A673 (cell line): ENCODE data around the gene HMGN1. TPM values are rescaled to one million over a fixed set of nuclear protein-coding genes. Genes with fewer than 3 reads are reported as not detected.

Source experiments
- BruUV-seq: library from RNA; stranded (reverse); fragments of 400-500 nt; replicated peaks from 2 replicates; lab custom pipeline; 2021; lab: Mats Ljungman, UMichigan
- CTCF ChIA-PET: fragments of 300-600 bp; sonication (Branson Sonifier 250); formaldehyde crosslinking; loops from one replicate; lab custom pipeline; 2022; ENCODE audit warnings: antibody characterized with exemption; lab: Charles Lee
- POLR2A ChIA-PET: fragments of 300-600 bp; sonication (Branson Sonifier 250); formaldehyde crosslinking; loops from one replicate; lab custom pipeline; 2022; ENCODE audit warnings: antibody characterized with exemption; ENCODE audit not compliant: low non-redundant PET; lab: Charles Lee
- DNase-seq: peaks from one replicate; pipeline ENCODE4 v3.0.0-alpha.2; 2015; ENCODE audit warnings: low spot score
- H3K27ac ChIP-seq: fragments of 200-600 bp; sonication (generic); 2 replicates; pipeline ENCODE4 v1.5.1; 2016; ENCODE audit warnings: mixed run types, low read depth, mild to moderate bottlenecking, mixed read lengths, antibody characterized with exemption, low read length; ENCODE audit not compliant: poor library complexity, severe bottlenecking
- H3K27me3 ChIP-seq: fragments of 200-600 bp; sonication (generic); replicated peaks from 2 replicates; pipeline ENCODE4 v1.6.1; 2017; ENCODE audit warnings: mixed run types, low read depth, mild to moderate bottlenecking, mixed read lengths, antibody characterized with exemption, low read length; ENCODE audit not compliant: insufficient read depth, poor library complexity
- H3K36me3 ChIP-seq: fragments of 200-600 bp; sonication (generic); 2 replicates; pipeline ENCODE4 v1.6.1; 2016; ENCODE audit warnings: mixed run types, mild to moderate bottlenecking, mixed read lengths, antibody characterized with exemption, low read length; ENCODE audit not compliant: insufficient read depth, poor library complexity, severe bottlenecking
- H3K4me1 ChIP-seq: fragments of 200-600 bp; sonication (generic); 2 replicates; pipeline ENCODE4 v1.6.1; 2017; ENCODE audit warnings: mixed run types, mild to moderate bottlenecking, mixed read lengths, antibody characterized with exemption, low read length; ENCODE audit not compliant: insufficient read depth, poor library complexity, severe bottlenecking
- H3K4me3 ChIP-seq: fragments of 200-600 bp; sonication (generic); 2 replicates; pipeline ENCODE4 v1.5.1; 2016; ENCODE audit warnings: low read depth, mixed run types, mild to moderate bottlenecking, mixed read lengths, low read length; ENCODE audit not compliant: poor library complexity, severe bottlenecking
- H3K9me3 ChIP-seq: fragments of 200-600 bp; sonication (generic); 2 replicates; pipeline ENCODE4 v1.6.1; 2016; ENCODE audit warnings: mixed run types, low read depth, mild to moderate bottlenecking, mixed read lengths, antibody characterized with exemption, low read length; ENCODE audit not compliant: poor library complexity, severe bottlenecking
- CTCF ChIP-seq: fragments of 300-800, 200-600 bp; sonication (generic); conservative IDR thresholded peaks from 2 replicates; pipeline ENCODE4 v1.5.1; 2017; ENCODE audit warnings: low read depth, mild to moderate bottlenecking, antibody characterized with exemption, low read length, moderate library complexity, mixed read lengths
- EZH2 ChIP-seq: fragments of 200-600 bp; sonication (generic); IDR thresholded peaks from 2 replicates; pipeline ENCODE4 v1.6.1; 2017; ENCODE audit warnings: borderline replicate concordance, low read depth, mild to moderate bottlenecking, mixed read lengths, antibody characterized with exemption, low read length; ENCODE audit not compliant: poor library complexity, severe bottlenecking
- intact Hi-C: fragments of 100-400 bp; cut with micrococcal nuclease; formaldehyde crosslinking; loops from one replicate; pipeline ENCODE4 v1.10.0; 2022; ENCODE audit not compliant: unreplicated experiment
- total RNA-seq: library from RNA; stranded (reverse); gene quantifications from 2 replicates; pipeline ENCODE4 v1.2.3, GENCODE V29; 2021

HMGN1 gene
- total RNA-seq, 1 experiment from 2014 or later: 457 TPM

- no peak overlapping the region for H3K27ac ChIP-seq
- BruUV-seq: no TSS peak
- no peak for DNase-seq
- intact Hi-C loops: no loop called here
- TF ChIP-seq CTCF: no peak
- no peaks in the 10 kb centered on the region for H3K27me3 ChIP-seq
- ChIA-PET CTCF (no interaction called here), POLR2A (no interaction called here)
- H3K4me3 ChIP-seq: no peak overlapping the region
- H3K9me3 ChIP-seq: no peaks in the 10 kb centered on the region
- H3K36me3 ChIP-seq: no peaks in the 10 kb centered on the region
- H3K4me1 ChIP-seq: no peaks in the 10 kb centered on the region
These were observed 17.7 kb upstream of the HMGN1 start for GRCh38 chr21:39366563-39366962.

- H3K27me3 ChIP-seq: no peaks in the 10 kb centered on the region
- BruUV-seq: no TSS peak
- no peaks in the 10 kb centered on the region for H3K9me3 ChIP-seq
- intact Hi-C loops: no loop called here
- POLR2A ChIA-PET: no interaction called here
- H3K27ac ChIP-seq: no peak overlapping the region
- no peak overlapping the region for H3K4me3 ChIP-seq
- CTCF ChIA-PET: no interaction called here
- TF ChIP-seq EZH2: no peak
- TF ChIP-seq CTCF: no peak
- no peaks in the 10 kb centered on the region for H3K36me3 ChIP-seq
- no peak for DNase-seq
- no peaks in the 10 kb centered on the region for H3K4me1 ChIP-seq
These were observed 16.1 kb upstream of the HMGN1 start for GRCh38 chr21:39364949-39365348.

- Histone ChIP-seq H3K4me1 (no peaks in the 10 kb centered on the region), H3K27ac (no peak overlapping the region), H3K9me3 (no peaks in the 10 kb centered on the region), H3K4me3 (no peak overlapping the region), H3K27me3 (no peaks in the 10 kb centered on the region), H3K36me3 (no peaks in the 10 kb centered on the region)
- DNase-seq: no peak
- BruUV-seq: no TSS peak
- CTCF ChIA-PET: interaction anchor here (0.5 kb wide), 1 partner anchor 10 kb away, joined by 3 read pairs; no protein-coding TSS in a partner anchor
- POLR2A ChIA-PET: no interaction called here
- intact Hi-C loops: no loop called here
- TF ChIP-seq CTCF (no peak), EZH2 (no peak)
These were observed 15.0 kb upstream of the HMGN1 start for GRCh38 chr21:39363607-39364555.
